Skeletal muscle satellite cell (primary cell): ENCODE data around the gene ZFHX3.
"Not testable (repeated sequence)": the region's sequence is repeated elsewhere in the genome, so short reads cannot be mapped to it uniquely, and the experiment has no call there.

ENCODE experiments used
- H3K27me3 ChIP-seq: 2 replicates; pipeline ENCODE4 v1.7.0; 2013; ENCODE audit warnings: low read length; ENCODE audit not compliant: control insufficient read depth, insufficient read depth
- H3K36me3 ChIP-seq: 2 replicates; pipeline ENCODE4 v1.7.0; 2013; ENCODE audit warnings: mild to moderate bottlenecking, control low read depth, low read length; ENCODE audit not compliant: insufficient read depth
- H3K4me1 ChIP-seq: 2 replicates; pipeline ENCODE4 v1.7.0; 2013; ENCODE audit warnings: low read length; ENCODE audit not compliant: control insufficient read depth, insufficient read depth
- H3K4me2 ChIP-seq: 2 replicates; pipeline ENCODE4 v1.7.0; 2013; ENCODE audit warnings: mild to moderate bottlenecking, low read length
- H3K4me3 ChIP-seq: 2 replicates; pipeline ENCODE4 v1.7.0; 2013; ENCODE audit warnings: low read length
- H3K9ac ChIP-seq: 2 replicates; pipeline ENCODE4 v1.7.0; 2013; ENCODE audit warnings: mild to moderate bottlenecking, low read depth, low read length, moderate library complexity
- H3K9me3 ChIP-seq: replicated peaks from 2 replicates; pipeline ENCODE4 v1.7.0; 2013; ENCODE audit warnings: mild to moderate bottlenecking, control low read depth, low read length

The ZFHX3 gene

GRCh38 chr16:73086108-73086507, 38.2 kb upstream of the ZFHX3 start:
- Histone ChIP-seq H3K27me3 (no peaks in the 10 kb centered on the region), H3K4me2 (no peak overlapping the region), H3K4me1 (peaks cover 4% of the 10 kb centered on the region), H3K4me3 (no peak overlapping the region), H3K9me3 (no peaks in the 10 kb centered on the region), H3K36me3 (no peaks in the 10 kb centered on the region), H3K9ac (no peak overlapping the region)

DNA sequence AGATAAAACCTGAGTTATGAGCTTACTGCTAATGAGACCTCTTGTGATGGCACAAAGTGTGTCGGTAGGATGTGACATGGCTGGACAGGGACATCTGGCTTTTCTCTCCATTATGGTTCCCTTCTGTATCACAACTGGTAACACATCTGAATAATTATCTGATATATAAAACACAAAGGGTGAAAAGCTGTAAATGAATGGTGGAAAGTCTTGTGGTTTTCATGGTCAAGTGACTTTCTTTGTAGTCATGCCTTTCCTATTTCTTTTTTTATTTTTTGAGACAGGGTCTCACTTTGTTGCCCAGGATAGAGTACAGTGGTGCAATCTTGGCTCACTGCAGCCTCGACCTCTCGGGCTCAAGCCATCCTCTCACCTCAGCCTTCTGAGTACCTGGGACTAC, 35.3 kb upstream of the ZFHX3 start:
- Histone ChIP-seq H3K36me3 (no peaks in the 10 kb centered on the region), H3K27me3 (no peaks in the 10 kb centered on the region), H3K9ac (no peak overlapping the region), H3K9me3 (no peaks in the 10 kb centered on the region), H3K4me2 (no peak overlapping the region), H3K4me3 (no peak overlapping the region), H3K4me1 (peaks cover 4% of the 10 kb centered on the region)

GRCh38 chr16:73082634-73083051, 34.7 kb upstream of the ZFHX3 start:
- not testable (repeated sequence) for H3K4me1 ChIP-seq, H3K9me3 ChIP-seq, H3K9ac ChIP-seq, H3K4me3 ChIP-seq, H3K27me3 ChIP-seq, H3K36me3 ChIP-seq, H3K4me2 ChIP-seq

DNA sequence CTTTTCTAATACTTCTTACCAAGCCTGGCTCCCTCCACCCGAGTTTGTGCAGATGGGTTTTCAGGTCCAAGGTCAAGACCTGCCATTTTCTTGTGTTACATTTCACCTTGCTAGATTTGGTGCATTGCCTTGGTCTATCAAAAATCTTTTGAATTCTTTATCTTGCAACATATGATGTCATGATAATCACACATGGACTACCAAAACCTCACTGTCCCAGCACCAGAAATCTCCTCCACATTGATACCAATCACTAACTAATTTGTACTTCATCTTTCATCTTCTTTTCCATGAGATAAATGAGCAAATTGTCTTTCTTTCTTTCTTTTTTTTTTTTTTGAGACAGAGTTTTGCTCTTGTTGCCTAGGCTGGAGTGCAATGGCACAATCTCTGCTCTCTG, 33.0 kb upstream of the ZFHX3 start:
- no peaks in the 10 kb centered on the region for H3K9me3 ChIP-seq
- H3K4me3 ChIP-seq: no peak overlapping the region
- H3K4me2 ChIP-seq: no peak overlapping the region
- no peak overlapping the region for H3K9ac ChIP-seq
- H3K27me3 ChIP-seq: no peaks in the 10 kb centered on the region
- H3K36me3 ChIP-seq: no peaks in the 10 kb centered on the region
- H3K4me1 ChIP-seq: peaks cover 4% of the 10 kb centered on the region

GRCh38 chr16:73076324-73076810, 28.4 kb upstream of the ZFHX3 start:
- Histone ChIP-seq H3K4me2 (no peak overlapping the region), H3K9ac (no peak overlapping the region), H3K36me3 (no peaks in the 10 kb centered on the region), H3K4me1 (peaks cover 4% of the 10 kb centered on the region), H3K27me3 (no peaks in the 10 kb centered on the region), H3K9me3 (no peaks in the 10 kb centered on the region), H3K4me3 (no peak overlapping the region)

DNA sequence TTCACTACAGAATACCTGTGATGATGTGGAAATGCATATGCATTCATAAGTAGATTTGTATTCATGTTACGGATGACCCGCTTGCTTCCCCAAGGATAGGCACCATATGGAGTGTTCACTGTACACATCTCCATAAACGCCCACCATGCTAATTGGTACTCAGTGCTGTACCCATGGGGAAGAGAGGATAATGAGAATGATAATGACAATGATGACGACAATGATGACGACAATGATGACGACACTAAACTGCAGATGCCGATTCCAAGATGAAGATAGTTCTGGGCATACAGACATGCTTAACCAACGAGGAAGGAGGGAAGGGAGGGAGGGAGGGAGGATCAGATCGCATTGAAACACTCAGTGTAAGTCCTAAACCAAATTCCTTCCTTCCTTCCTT, 26.5 kb upstream of the ZFHX3 start:
- Histone ChIP-seq H3K36me3 (no peaks in the 10 kb centered on the region), H3K4me2 (no peak overlapping the region), H3K4me3 (no peak overlapping the region), H3K4me1 (peaks cover 20% of the 10 kb centered on the region), H3K27me3 (no peaks in the 10 kb centered on the region), H3K9ac (no peak overlapping the region), H3K9me3 (no peaks in the 10 kb centered on the region)

DNA sequence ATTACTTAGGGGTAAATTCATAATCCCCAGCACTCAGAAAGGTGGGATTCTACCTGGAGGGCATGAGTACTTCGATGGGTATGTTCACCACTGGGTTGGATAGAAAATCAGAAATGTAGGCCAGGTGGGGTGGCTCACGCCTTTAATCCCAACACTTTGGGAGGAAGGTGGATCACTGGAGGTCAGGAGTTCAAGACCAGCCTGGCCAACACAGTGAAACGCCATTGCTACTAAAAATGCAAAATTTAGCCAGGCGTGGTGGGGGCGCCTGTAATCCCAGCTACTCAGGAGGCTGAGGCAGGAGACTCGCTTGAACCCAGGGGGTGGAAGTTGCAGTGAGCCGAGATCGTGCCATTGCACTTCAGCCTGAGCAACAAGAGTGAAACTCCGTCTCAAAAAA, 24.1 kb upstream of the ZFHX3 start:
- H3K4me2 ChIP-seq, H3K9ac ChIP-seq, H3K4me3 ChIP-seq, H3K27me3 ChIP-seq, H3K9me3 ChIP-seq, H3K36me3 ChIP-seq: not testable (repeated sequence)
- peaks cover 42% of the 10 kb centered on the region for H3K4me1 ChIP-seq

- Histone ChIP-seq H3K9me3 (no peaks in the 10 kb centered on the region), H3K9ac (peak overlapping the region; percentile 56), H3K4me2 (peak overlapping the region; percentile 69), H3K4me1 (peaks cover 43% of the 10 kb centered on the region), H3K36me3 (no peaks in the 10 kb centered on the region), H3K27me3 (no peaks in the 10 kb centered on the region), H3K4me3 (peak overlapping the region; percentile 51)
Measured at GRCh38 chr16:73071131-73071940, 23.4 kb upstream of the ZFHX3 start.

GRCh38 chr16:73069581-73070262, 21.8 kb upstream of the ZFHX3 start:
- Histone ChIP-seq H3K27me3 (no peaks in the 10 kb centered on the region), H3K4me2 (peak overlapping the region; percentile 81), H3K4me1 (peaks cover 60% of the 10 kb centered on the region), H3K9me3 (no peaks in the 10 kb centered on the region), H3K4me3 (no peak overlapping the region), H3K9ac (peak overlapping the region; percentile 16), H3K36me3 (no peaks in the 10 kb centered on the region)

DNA sequence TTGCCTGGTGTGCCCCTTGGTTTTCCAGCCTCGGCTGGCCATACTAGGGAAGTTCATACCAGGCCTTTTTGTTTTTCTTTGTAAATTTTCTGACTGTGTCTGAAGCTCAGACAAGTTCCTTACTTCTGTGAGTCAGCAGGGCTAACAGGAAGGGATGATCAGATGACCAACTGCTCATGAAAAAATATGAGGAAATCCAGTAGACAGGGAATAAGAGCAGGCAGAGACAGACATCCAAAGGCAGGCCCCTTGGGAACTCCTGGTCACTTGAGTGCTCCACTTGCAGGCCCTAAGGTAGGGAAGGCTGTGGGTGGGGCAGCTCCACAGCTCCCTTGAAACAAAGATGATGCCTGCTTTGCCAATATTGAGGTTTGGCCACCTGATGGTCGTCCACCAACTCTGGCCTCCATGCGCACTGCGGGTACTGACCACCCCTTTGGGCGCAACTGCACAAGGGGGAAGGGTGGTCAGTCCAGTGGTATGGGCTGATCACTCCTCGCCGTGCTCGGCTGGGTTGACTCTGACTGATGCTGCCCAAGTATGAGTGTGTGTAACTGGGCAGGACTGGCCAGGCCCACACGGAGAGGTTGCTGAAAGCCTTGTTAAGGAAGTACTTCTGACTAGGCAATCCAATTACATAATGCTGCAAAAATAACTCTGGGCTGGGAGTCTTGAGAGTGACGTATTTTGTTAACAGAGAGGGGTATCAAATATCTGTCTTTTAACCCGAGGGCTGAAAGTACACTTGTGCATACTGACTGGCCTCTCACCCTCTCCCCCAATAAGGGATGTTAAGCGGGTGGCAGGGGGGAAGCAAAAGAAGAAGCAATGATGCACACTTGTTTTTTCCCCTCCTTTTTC, 20.8 kb upstream of the ZFHX3 start:
- peak overlapping the region; percentile 62 for H3K4me3 ChIP-seq
- H3K9ac ChIP-seq: peak overlapping the region; percentile 85
- H3K4me1 ChIP-seq: peaks cover 69% of the 10 kb centered on the region
- peak overlapping the region; percentile 81 for H3K4me2 ChIP-seq
- no peaks in the 10 kb centered on the region for H3K36me3 ChIP-seq
- H3K9me3 ChIP-seq: no peaks in the 10 kb centered on the region
- H3K27me3 ChIP-seq: no peaks in the 10 kb centered on the region
